ENCODE measurements around the gene OR10H5.
"Not testable (repeated sequence)": the region's sequence is repeated elsewhere in the genome, so short reads cannot be mapped to it uniquely, and the experiment has no call there.

Gene OR10H5

GRCh38 chr19:15843203-15843893 lies 55.9 kb downstream of the OR10H5 start:
- DNase-seq (ENCODE audit: insufficient read length, low spot score), result no peak
- no peak for FAIRE-seq
- no peak for TF ChIP-seq POLR2A (IDR thresholded peaks at IDR 0.05; ENCODE audit: low read depth, low read length)

GRCh38 chr19:15843894-15844222 lies 56.4 kb downstream of the OR10H5 start:
- not testable (repeated sequence) for DNase-seq (ENCODE audit: insufficient read length, low spot score); FAIRE-seq

GRCh38 chr19:15846923-15847322 lies 59.5 kb downstream of the OR10H5 start:
- DNase-seq (ENCODE audit: insufficient read length, low spot score) (no peak), FAIRE-seq (no peak)
- no peak for TF ChIP-seq POLR2A (IDR thresholded peaks at IDR 0.05; ENCODE audit: low read depth, low read length)

GRCh38 chr19:15850385-15850784 lies 62.9 kb downstream of the OR10H5 start:
- FAIRE-seq, result no peak
- no peak for TF ChIP-seq POLR2A (IDR thresholded peaks at IDR 0.05; ENCODE audit: low read depth, low read length)
- no peak for DNase-seq (ENCODE audit: insufficient read length, low spot score)

Data from H54 (cell line).